22Rv1 (cell line): ENCODE measurements around the gene CGAS.
"Not testable (repeated sequence)": the region's sequence is repeated elsewhere in the genome, so short reads cannot be mapped to it uniquely, and the experiment has no call there.

Experiments used
- H3K27ac ChIP-seq: fragments of 450-650 bp; 2 replicates; pipeline ENCODE4 v1.5.1; 2017
- ZFX ChIP-seq: fragments of 450-650 bp; IDR thresholded peaks from 2 replicates; pipeline ENCODE4 v1.6.1; 2017; ENCODE audit warnings: antibody characterized with exemption, borderline replicate concordance
- TF ChIP-seq, protein P1 (sequence below): fragments of 450-650 bp; IDR thresholded peaks from 2 replicates; pipeline ENCODE4 v1.5.1; 2017; ENCODE audit warnings: mild to moderate bottlenecking

CGAS gene

DNA sequence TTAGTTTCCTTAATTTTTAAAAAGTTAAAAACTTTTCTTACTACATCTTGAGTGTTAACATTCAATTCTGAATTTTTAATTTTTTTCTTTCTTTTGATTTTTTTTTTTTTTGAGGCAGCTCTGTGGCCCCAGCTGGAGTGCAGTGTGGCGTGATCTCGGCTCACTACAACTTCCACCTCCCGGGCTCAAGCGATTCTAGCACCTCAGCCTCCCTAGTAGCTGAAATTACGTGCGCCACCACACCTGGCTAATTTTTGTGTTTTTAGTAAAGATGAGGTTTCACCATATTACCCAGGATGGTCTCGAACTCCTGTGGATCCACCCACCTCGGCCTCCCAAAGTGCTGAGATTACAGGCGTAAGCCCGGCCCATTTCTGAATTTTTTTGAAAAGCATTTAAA, 56.2 kb downstream of the CGAS start:
- TF ChIP-seq ZFX = no peak
- TF ChIP-seq, protein P1, sequence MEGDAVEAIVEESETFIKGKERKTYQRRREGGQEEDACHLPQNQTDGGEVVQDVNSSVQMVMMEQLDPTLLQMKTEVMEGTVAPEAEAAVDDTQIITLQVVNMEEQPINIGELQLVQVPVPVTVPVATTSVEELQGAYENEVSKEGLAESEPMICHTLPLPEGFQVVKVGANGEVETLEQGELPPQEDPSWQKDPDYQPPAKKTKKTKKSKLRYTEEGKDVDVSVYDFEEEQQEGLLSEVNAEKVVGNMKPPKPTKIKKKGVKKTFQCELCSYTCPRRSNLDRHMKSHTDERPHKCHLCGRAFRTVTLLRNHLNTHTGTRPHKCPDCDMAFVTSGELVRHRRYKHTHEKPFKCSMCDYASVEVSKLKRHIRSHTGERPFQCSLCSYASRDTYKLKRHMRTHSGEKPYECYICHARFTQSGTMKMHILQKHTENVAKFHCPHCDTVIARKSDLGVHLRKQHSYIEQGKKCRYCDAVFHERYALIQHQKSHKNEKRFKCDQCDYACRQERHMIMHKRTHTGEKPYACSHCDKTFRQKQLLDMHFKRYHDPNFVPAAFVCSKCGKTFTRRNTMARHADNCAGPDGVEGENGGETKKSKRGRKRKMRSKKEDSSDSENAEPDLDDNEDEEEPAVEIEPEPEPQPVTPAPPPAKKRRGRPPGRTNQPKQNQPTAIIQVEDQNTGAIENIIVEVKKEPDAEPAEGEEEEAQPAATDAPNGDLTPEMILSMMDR = no peak
- H3K27ac ChIP-seq = no peak overlapping the region

DNA sequence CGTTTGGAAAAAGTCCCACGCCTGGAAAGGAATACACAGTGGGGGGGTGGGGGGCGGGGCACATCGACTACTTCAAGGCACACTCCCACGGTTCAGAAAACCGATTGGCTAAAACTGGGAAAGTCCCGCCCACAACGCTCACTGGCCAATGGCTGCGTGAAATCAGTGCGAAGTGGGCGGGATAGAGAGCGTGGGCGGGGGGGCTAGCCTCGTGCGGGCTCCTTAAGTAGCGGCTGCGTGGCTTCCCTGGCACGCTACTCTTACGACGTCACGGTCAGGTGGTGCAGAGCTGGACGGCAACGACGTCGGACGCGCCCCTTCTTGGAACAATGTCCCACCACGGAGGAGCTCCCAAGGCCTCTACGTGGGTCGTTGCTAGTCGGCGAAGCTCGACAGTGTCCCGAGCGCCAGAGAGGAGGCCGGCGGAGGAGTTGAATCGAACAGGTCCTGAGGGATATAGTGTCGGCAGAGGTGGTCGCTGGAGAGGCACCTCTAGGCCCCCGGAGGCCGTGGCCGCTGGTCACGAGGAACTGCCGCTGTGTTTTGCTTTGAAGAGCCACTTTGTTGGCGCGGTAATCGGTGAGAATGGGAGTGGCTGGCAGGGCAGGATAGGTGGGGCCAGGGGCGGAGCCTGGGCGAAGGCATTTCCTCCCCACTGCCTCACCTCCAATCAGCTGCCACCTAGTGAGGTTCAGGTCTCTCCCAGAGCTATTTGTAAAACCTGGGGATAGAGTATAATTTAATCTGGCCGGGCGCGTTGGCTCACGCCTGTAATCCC, 57.3 kb downstream of the CGAS start, which contains the start of gene DDX43:
DDX43 (plus strand) TSS at position 252 of the 778 bp plus-strand sequence; CDS start at position 330, 78 bp downstream.
- H3K27ac ChIP-seq = no peak within 1 kb of the TSS
- TF ChIP-seq ZFX = no peak
- TF ChIP-seq, protein P1 = no peak

DNA sequence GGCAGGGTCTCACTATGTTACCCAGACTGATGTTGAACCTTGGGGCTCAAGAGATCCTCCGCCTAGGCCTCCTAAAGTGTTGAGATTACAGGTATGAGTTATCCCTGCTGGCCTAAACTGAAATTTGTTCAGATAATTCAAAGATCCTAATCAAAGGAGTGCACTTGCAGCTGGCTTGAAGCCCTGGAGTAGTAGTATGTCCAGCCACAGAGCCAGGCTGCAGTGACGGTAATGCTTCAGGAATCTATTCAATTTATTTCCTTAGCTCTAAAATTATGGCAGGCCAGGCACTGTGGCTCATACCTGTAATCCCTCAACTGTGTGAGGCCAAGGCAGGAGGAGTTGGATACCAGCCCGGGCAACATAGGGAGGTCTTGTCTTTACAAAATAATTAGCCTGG, 58.8 kb downstream of the CGAS start:
- TF ChIP-seq, protein P1 = no peak
- TF ChIP-seq ZFX = no peak
- no peak overlapping the region for H3K27ac ChIP-seq

DNA sequence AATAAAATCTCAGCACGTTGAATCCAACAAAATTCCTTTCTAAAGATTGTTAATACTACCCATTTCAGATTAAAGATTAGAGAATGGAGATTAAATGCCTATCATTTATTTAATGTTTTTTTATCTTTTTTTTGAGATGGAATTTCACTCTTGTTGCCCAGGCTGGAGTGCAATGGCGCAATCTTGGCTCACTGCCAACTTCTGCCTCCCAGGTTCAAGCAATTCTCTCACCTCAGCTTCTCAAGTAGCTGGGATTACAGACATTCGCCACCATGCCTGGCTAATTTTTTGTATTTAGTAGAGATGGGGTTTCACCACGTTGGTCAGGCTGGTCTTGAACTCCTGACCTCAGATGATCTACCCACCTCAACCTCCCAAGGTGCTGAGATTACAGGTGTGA, 59.9 kb downstream of the CGAS start:
- not testable (repeated sequence) for H3K27ac ChIP-seq

DNA sequence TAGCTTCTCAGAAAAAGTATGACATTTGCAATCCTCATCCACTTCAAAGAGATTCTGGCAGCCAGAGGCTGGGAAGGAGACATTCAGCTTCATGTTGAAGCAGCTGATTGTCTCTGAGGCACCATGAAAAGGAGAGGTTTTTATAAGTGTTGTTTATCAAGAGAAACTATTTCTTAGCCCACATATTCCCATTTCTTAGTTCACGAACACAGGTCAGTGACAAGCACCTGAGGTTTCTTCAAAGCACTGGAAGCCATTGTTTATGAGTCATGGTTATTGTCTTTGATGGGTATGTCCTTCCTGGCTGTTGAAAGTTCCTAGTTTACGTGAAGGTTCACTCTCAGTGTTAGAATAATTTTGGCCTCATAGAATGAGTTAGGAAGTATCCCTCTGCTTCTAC, 60.4 kb downstream of the CGAS start:
- no peak overlapping the region for H3K27ac ChIP-seq
- TF ChIP-seq, protein P1 = no peak
- TF ChIP-seq ZFX = no peak

DNA sequence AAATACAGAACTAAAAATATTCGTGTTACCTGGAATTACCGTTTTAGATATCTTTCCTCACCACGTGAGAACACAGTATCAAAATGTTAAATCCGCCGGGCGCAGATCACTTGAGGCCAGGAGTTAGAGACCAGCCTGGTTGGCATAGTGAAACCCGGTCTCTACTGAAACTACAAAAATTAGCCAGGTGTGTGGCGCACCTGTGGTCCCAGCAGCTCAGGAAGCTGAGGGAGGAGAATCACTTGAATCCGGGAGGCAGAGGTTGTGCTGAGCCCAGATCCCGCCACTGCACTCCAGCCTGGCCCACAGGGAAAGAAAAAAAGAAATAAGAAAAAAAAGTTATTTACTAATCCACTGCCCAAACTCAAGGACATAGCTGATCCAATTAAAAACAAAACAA, 62.2 kb downstream of the CGAS start:
- H3K27ac ChIP-seq = no peak overlapping the region
- TF ChIP-seq, protein P1 = no peak
- TF ChIP-seq ZFX = no peak

DNA sequence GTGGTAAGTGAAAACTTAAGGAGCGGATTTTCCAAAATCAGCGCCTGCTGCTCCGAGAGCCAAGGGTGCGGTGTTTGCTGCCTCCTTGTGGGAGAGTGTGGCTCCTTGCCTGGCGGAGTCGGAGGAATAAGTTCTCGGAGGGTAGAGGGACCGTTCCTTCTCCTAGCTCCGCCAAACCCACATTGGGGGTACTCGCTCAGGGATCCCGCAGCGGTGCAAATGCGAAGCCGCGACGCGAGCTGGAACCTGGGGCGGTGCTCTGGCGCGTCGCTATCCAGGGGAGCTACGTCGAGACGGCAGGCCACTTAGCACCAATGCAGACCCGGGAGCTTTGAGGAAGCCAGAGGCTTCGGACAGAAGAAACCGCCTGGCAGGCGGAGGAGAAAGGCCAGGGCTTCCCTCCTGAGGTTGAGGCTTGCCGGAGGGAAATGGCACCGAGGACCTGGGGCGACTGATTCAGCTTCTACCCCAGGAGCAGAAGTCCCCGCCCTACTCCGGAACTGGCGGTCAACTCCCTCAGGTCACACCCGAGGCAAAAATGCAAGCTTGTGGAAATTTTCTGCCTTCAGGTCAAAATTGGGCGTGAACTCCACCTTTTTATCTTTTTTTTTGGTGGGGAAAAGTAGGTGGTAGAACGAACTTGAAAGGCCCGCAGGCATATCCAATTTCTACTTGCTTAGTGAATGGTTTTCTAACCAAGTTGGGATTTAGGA, 63.1 kb downstream of the CGAS start:
- H3K27ac ChIP-seq = no peak overlapping the region

More for the DNA sequence above, 63.1 kb downstream of the CGAS start:
- TF ChIP-seq, protein P1 = peak; percentile 88
- no peak for TF ChIP-seq ZFX
